ENCODE measurements around the gene ATXN1. TPM values are rescaled to one million over a fixed set of nuclear protein-coding genes. Genes with fewer than 3 reads are reported as not detected.

ATXN1 gene
- total and polyA plus RNA-seq, 2 experiments from 2014 or later: 14.2 to 20.1 TPM

GRCh38 chr6:16697437-16698161 is 63.7 kb downstream of the ATXN1 start:
- Histone ChIP-seq H3K9me3 (ENCODE audit: low read depth) (no peaks in the 10 kb centered on the region), H3K9me2 (ENCODE audit: insufficient read depth) (no peaks in the 10 kb centered on the region), H2AFZ (no peak overlapping the region), H3K27me3 (replicated peaks; ENCODE audit: insufficient read depth) (no peaks in the 10 kb centered on the region), H3K9ac (no peak overlapping the region), H3K4me3 (no peak overlapping the region), H3K4me1 (ENCODE audit: insufficient read depth) (peaks cover 26% of the 10 kb centered on the region), H3K27ac (no peak overlapping the region), H3K36me3 (ENCODE audit: low read depth) (no peaks in the 10 kb centered on the region), H3K4me2 (ENCODE audit: unreplicated experiment) (peak overlapping the region; percentile 51), H4K20me1 (ENCODE audit: insufficient read depth) (no peaks in the 10 kb centered on the region), H3F3A (ENCODE audit: insufficient read depth) (peaks cover 18% of the 10 kb centered on the region), H3K79me2 (ENCODE audit: insufficient read depth) (peaks cover 99% of the 10 kb centered on the region)
- DNase-seq: no peak
- no peak for TF ChIP-seq EZH2phosphoT487 (IDR thresholded peaks at IDR 0.05; ENCODE audit: insufficient read depth, low read depth)
- TF ChIP-seq EZH2 (IDR thresholded peaks at IDR 0.05; ENCODE audit: insufficient read depth, poor library complexity, severe bottlenecking): no peak
- 69 to 71% methylated on average over 7 of the region's 7 CpGs for WGBS, 2 experiments (ENCODE audit: low coverage in 1 of 2, low lambda C conversion rate in 2 of 2, missing lambda C conversion rate in 2 of 2)
- in situ Hi-C loops (cut with MboI): no loop called here

GRCh38 chr6:16696496-16696895 is 64.8 kb downstream of the ATXN1 start:
- in situ Hi-C loops (cut with MboI): no loop called here
- H3K27me3 ChIP-seq (replicated peaks; ENCODE audit: insufficient read depth): no peaks in the 10 kb centered on the region
- TF ChIP-seq EZH2phosphoT487 (IDR thresholded peaks at IDR 0.05; ENCODE audit: insufficient read depth, low read depth): no peak
- TF ChIP-seq EZH2 (IDR thresholded peaks at IDR 0.05; ENCODE audit: insufficient read depth, poor library complexity, severe bottlenecking): no peak
- H4K20me1 ChIP-seq (ENCODE audit: insufficient read depth): no peaks in the 10 kb centered on the region
- peaks cover 27% of the 10 kb centered on the region for H3K4me1 ChIP-seq (ENCODE audit: insufficient read depth)
- 83 to 86% methylated on average over 2 of the region's 2 CpGs for WGBS, 2 experiments (ENCODE audit: low coverage in 1 of 2, low lambda C conversion rate in 2 of 2, missing lambda C conversion rate in 2 of 2)
- peaks cover 100% of the 10 kb centered on the region for H3K79me2 ChIP-seq (ENCODE audit: insufficient read depth)
- no peak overlapping the region for H2AFZ ChIP-seq
- H3K4me3 ChIP-seq: no peak overlapping the region
- H3K36me3 ChIP-seq (ENCODE audit: low read depth): no peaks in the 10 kb centered on the region
- no peak overlapping the region for H3K4me2 ChIP-seq (ENCODE audit: unreplicated experiment)
- H3F3A ChIP-seq (ENCODE audit: insufficient read depth): peaks cover 21% of the 10 kb centered on the region
- H3K27ac ChIP-seq: no peak overlapping the region
- H3K9me3 ChIP-seq (ENCODE audit: low read depth): no peaks in the 10 kb centered on the region
- no peak overlapping the region for H3K9ac ChIP-seq
- H3K9me2 ChIP-seq (ENCODE audit: insufficient read depth): no peaks in the 10 kb centered on the region
- DNase-seq: no peak

- H3K9me2 ChIP-seq (ENCODE audit: insufficient read depth): no peaks in the 10 kb centered on the region
- H3K9me3 ChIP-seq (ENCODE audit: low read depth): no peaks in the 10 kb centered on the region
- TF ChIP-seq EZH2 (IDR thresholded peaks at IDR 0.05; ENCODE audit: insufficient read depth, poor library complexity, severe bottlenecking) (no peak), EZH2phosphoT487 (IDR thresholded peaks at IDR 0.05; ENCODE audit: insufficient read depth, low read depth) (no peak)
- H3K27me3 ChIP-seq (replicated peaks; ENCODE audit: insufficient read depth): no peaks in the 10 kb centered on the region
- no peak overlapping the region for H3K27ac ChIP-seq
- no peak for DNase-seq
- no peak overlapping the region for H3K4me3 ChIP-seq
- 72% methylated on average over 4 of the region's 4 CpGs for WGBS, 2 experiments (ENCODE audit: low coverage in 1 of 2, low lambda C conversion rate in 2 of 2, missing lambda C conversion rate in 2 of 2)
- H3K4me1 ChIP-seq (ENCODE audit: insufficient read depth): peaks cover 40% of the 10 kb centered on the region
- peaks cover 90% of the 10 kb centered on the region for H3K79me2 ChIP-seq (ENCODE audit: insufficient read depth)
- no peak overlapping the region for H3K4me2 ChIP-seq (ENCODE audit: unreplicated experiment)
- no peaks in the 10 kb centered on the region for H3K36me3 ChIP-seq (ENCODE audit: low read depth)
- H2AFZ ChIP-seq: no peak overlapping the region
- no peak overlapping the region for H3K9ac ChIP-seq
- in situ Hi-C loops (cut with MboI): no loop called here
- H3F3A ChIP-seq (ENCODE audit: insufficient read depth): peaks cover 36% of the 10 kb centered on the region
- H4K20me1 ChIP-seq (ENCODE audit: insufficient read depth): no peaks in the 10 kb centered on the region
These were observed 66.3 kb downstream of the ATXN1 start for GRCh38 chr6:16694781-16695578.

- TF ChIP-seq EZH2phosphoT487 (IDR thresholded peaks at IDR 0.05; ENCODE audit: insufficient read depth, low read depth): no peak
- TF ChIP-seq EZH2 (IDR thresholded peaks at IDR 0.05; ENCODE audit: insufficient read depth, poor library complexity, severe bottlenecking): no peak
- no peaks in the 10 kb centered on the region for H3K36me3 ChIP-seq (ENCODE audit: low read depth)
- H3K79me2 ChIP-seq (ENCODE audit: insufficient read depth): peaks cover 84% of the 10 kb centered on the region
- DNase-seq: no peak
- no peak overlapping the region for H3K4me2 ChIP-seq (ENCODE audit: unreplicated experiment)
- H4K20me1 ChIP-seq (ENCODE audit: insufficient read depth): no peaks in the 10 kb centered on the region
- H3K9me2 ChIP-seq (ENCODE audit: insufficient read depth): no peaks in the 10 kb centered on the region
- H3K4me3 ChIP-seq: no peak overlapping the region
- H3F3A ChIP-seq (ENCODE audit: insufficient read depth): peaks cover 44% of the 10 kb centered on the region
- no peak overlapping the region for H3K9ac ChIP-seq
- H3K4me1 ChIP-seq (ENCODE audit: insufficient read depth): peaks cover 34% of the 10 kb centered on the region
- no peaks in the 10 kb centered on the region for H3K9me3 ChIP-seq (ENCODE audit: low read depth)
- H2AFZ ChIP-seq: no peak overlapping the region
- in situ Hi-C loops (cut with MboI): no loop called here
- peak overlapping the region; percentile 35 for H3K27ac ChIP-seq
- no peaks in the 10 kb centered on the region for H3K27me3 ChIP-seq (replicated peaks; ENCODE audit: insufficient read depth)
These were observed 69.9 kb downstream of the ATXN1 start for GRCh38 chr6:16691324-16691723.

Data from GM23248 (cell line).